Fibroblast of skin of abdomen (primary cell): ENCODE data around the gene PTPRG.
A peak's percentile ranks its signal among the peaks of the same experiment; 100 is the strongest.

Source experiments
- DNase-seq: peaks from one replicate; pipeline ENCODE4 v3.0.0-alpha.2; 2013

PTPRG gene

GRCh38 chr3:62248734-62249483 is 687.5 kb downstream of the PTPRG start:
- DNase-seq, result no peak

GRCh38 chr3:62249484-62249776 is 688.1 kb downstream of the PTPRG start:
- no peak for DNase-seq

- DNase-seq, result no peak
These were observed 688.6 kb downstream of the PTPRG start for GRCh38 chr3:62249855-62250543.

- peak; percentile 10 for DNase-seq
These were observed 691.2 kb downstream of the PTPRG start for GRCh38 chr3:62252438-62253157.

GRCh38 chr3:62253971-62254370 is 692.6 kb downstream of the PTPRG start:
- DNase-seq, result no peak

- no peak for DNase-seq
These were observed 694.4 kb downstream of the PTPRG start for GRCh38 chr3:62255758-62256157.

GRCh38 chr3:62259924-62260323 is 698.6 kb downstream of the PTPRG start:
- no peak for DNase-seq

GRCh38 chr3:62260655-62261054 is 699.3 kb downstream of the PTPRG start:
- no peak for DNase-seq

- no peak for DNase-seq
These were observed 699.8 kb downstream of the PTPRG start for GRCh38 chr3:62261121-62261520.

- no peak for DNase-seq
These were observed 700.4 kb downstream of the PTPRG start for GRCh38 chr3:62261736-62262135.

- no peak for DNase-seq
These were observed 704.2 kb downstream of the PTPRG start for GRCh38 chr3:62265528-62265927.

GRCh38 chr3:62266668-62267283 is 705.4 kb downstream of the PTPRG start:
- DNase-seq, result no peak

GRCh38 chr3:62276658-62277180 is 715.3 kb downstream of the PTPRG start:
- DNase-seq, result no peak

GRCh38 chr3:62277450-62277849 is 716.1 kb downstream of the PTPRG start:
- DNase-seq, result peak; percentile 81

- peak; percentile 26 for DNase-seq
These were observed 716.6 kb downstream of the PTPRG start for GRCh38 chr3:62277986-62278385.

- no peak for DNase-seq
These were observed 720.4 kb downstream of the PTPRG start for GRCh38 chr3:62281726-62282125.

- no peak for DNase-seq
These were observed 723.1 kb downstream of the PTPRG start for GRCh38 chr3:62284442-62284841.

GRCh38 chr3:62287392-62287927 is 726.1 kb downstream of the PTPRG start:
- DNase-seq, result no peak

- no peak for DNase-seq
These were observed 728.6 kb downstream of the PTPRG start for GRCh38 chr3:62289922-62290321.

GRCh38 chr3:62293051-62293780 is 731.8 kb downstream of the PTPRG start:
- no peak for DNase-seq

GRCh38 chr3:62295571-62295970 is 734.2 kb downstream of the PTPRG start:
- no peak for DNase-seq

- DNase-seq, result no peak
These were observed 739.2 kb downstream of the PTPRG start for GRCh38 chr3:62300617-62301016.
